Thyroid gland (tissue), 4 donors: ENCODE measurements around the gene NOL12. TPM values are rescaled to one million over a fixed set of nuclear protein-coding genes. Genes with fewer than 3 reads are reported as not detected.

Source experiments
- DNase-seq, 2 donors: peaks; one replicate each; pipeline ENCODE4 v3.0.0-alpha.2; 2019
- H3K27ac ChIP-seq, 3 donors: fragments of 200-600 bp; sonication (generic); 1 replicate in 2 of 3; 2 replicates in 1 of 3; pipeline ENCODE4 v1.5.1; 2016 to 2019; ENCODE audit warnings: mild to moderate bottlenecking in 1 of 3, moderate library complexity in 1 of 3
- H3K27me3 ChIP-seq: fragments of 200-600 bp; sonication (generic); one replicate; pipeline ENCODE4 v1.5.1; 2019
- H3K36me3 ChIP-seq, 2 donors: fragments of 200-600 bp; sonication (generic); one replicate each; pipeline ENCODE4 v1.5.1; 2016 to 2019
- H3K4me1 ChIP-seq, 2 donors: fragments of 200-600 bp; sonication (generic); one replicate each; pipeline ENCODE4 v1.5.1; 2017 to 2019
- H3K4me3 ChIP-seq, 3 donors: fragments of 200-600 bp; sonication (generic); replicated peaks in 1 of 3; 1 replicate in 2 of 3; 2 replicates in 1 of 3; pipeline ENCODE4 v1.5.1; 2016; ENCODE audit warnings: mild to moderate bottlenecking in 1 of 3
- H3K9me3 ChIP-seq: fragments of 200-600 bp; sonication (generic); one replicate; pipeline ENCODE4 v1.5.1; 2017
- POLR2A ChIP-seq, 2 donors: fragments of 450-650 bp; IDR thresholded peaks; one replicate each; pipeline ENCODE4 v1.6.1; 2017; ENCODE audit warnings: antibody characterized with exemption in 2 of 2, mild to moderate bottlenecking in 2 of 2, moderate library complexity in 1 of 2
- WGBS, 2 donors: methylation state at CpG; one replicate each; pipeline ENCODE4 v1.1.5; 2017; 5-methylcytosine and 5-hydroxymethylcytosine counted together
- intact Hi-C: fragments of 100-400 bp; cut with DNase I; formaldehyde crosslinking; loops from one replicate; pipeline ENCODE4 v1.15.1; 2023
- total RNA-seq, 4 donors: library from RNA; depleted of rRNA; stranded (reverse); fragments of >200 nt; gene quantifications; one replicate each; pipeline ENCODE4 v1.2.3, GENCODE V29; 2016
- TF ChIP-seq, protein P1 (sequence below), 6 experiments: fragments of 200-600 bp in 3 of 6; fragments of 450-650 bp in 3 of 6; sonication (generic) in 3 of 6; IDR thresholded peaks; one replicate each; pipeline ENCODE4 v1.5.1; 2016 to 2019; ENCODE audit warnings: antibody characterized with exemption in 6 of 6, mild to moderate bottlenecking in 2 of 6, inconsistent platforms in 1 of 6, moderate library complexity in 1 of 6

Gene NOL12
- total RNA-seq, 4 donors from 2014 or later = 18.7 to 52.6 (median 47.6) TPM

DNA sequence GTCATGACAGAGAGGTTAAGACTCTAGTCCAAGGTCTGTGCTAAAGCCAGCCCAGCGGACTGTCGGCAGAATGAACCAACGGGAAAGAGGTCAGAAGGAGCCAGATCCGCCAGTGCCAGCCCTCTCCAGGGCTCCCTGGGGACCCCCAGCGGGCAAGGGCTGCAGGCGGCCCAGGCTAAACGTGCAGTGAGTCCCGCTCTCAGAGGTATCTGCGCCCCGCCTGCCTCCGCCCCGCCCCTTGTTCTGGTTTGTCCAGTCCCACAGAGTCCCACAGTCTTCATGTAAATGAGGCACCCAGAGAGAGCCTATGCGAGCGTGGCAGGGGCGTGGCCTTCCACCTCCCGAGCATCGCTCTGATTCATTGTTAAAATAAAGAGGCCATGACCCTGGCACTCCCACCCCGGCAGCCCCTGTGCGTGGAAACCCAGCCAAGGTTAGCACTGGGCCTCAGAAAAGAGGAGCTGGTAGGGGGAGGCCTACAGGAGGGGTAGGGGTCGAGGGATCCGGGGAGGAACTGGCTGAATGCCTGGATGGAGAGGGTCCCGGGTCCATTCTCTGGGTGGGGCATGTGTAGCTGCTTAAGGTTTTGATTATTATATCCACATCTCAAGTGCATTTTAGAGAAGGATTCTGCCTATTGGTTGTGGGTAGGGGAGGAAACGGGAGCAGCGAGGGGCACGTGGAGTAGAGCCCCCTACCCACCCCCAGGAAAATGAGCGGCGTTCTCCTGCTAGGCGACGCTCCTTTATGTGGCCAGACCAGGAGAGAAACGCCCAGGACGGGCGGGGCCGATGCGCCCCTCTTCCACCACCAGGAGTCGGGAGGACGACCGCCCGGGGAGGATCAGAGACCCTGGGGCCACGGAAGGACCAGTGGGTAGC, 10.8 kb downstream of the NOL12 start, which contains the start of gene TRIOBP:
Gene TRIOBP, plus strand, starts transcription at position 392 of the 881 bp plus-strand sequence. CDS start 4,318 bp downstream, outside the sequence.
- H3K27ac ChIP-seq = peak within 1 kb of the TSS in 1 of 3 donors; percentile 5
- 15 to 18% methylated on average over 18 to 24 of the region's 39 CpGs for WGBS, 2 donors
- peaks cover 13 to 18% of the 10 kb centered on the region in 2 donors for H3K36me3 ChIP-seq
- TF ChIP-seq, protein P1, sequence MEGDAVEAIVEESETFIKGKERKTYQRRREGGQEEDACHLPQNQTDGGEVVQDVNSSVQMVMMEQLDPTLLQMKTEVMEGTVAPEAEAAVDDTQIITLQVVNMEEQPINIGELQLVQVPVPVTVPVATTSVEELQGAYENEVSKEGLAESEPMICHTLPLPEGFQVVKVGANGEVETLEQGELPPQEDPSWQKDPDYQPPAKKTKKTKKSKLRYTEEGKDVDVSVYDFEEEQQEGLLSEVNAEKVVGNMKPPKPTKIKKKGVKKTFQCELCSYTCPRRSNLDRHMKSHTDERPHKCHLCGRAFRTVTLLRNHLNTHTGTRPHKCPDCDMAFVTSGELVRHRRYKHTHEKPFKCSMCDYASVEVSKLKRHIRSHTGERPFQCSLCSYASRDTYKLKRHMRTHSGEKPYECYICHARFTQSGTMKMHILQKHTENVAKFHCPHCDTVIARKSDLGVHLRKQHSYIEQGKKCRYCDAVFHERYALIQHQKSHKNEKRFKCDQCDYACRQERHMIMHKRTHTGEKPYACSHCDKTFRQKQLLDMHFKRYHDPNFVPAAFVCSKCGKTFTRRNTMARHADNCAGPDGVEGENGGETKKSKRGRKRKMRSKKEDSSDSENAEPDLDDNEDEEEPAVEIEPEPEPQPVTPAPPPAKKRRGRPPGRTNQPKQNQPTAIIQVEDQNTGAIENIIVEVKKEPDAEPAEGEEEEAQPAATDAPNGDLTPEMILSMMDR (IDR thresholded peaks at IDR 0.05) = peak in 5 of 6 experiments; percentile 24 to 64 (median 55)
- peak in 1 of 2 donors; percentile 29 for TF ChIP-seq POLR2A (IDR thresholded peaks at IDR 0.05)
- H3K4me1 ChIP-seq = peaks cover 10% of the 10 kb centered on the region in 2 donors
- no peak within 1 kb of the TSS for H3K4me3 ChIP-seq
- DNase-seq = peak; percentile 98 to 100
- H3K27me3 ChIP-seq = no peaks in the 10 kb centered on the region
- intact Hi-C loops = loop anchor here (5.0 kb wide), 1 partner anchor 40 kb away; no protein-coding TSS in a partner anchor
- no peaks in the 10 kb centered on the region for H3K9me3 ChIP-seq

DNA sequence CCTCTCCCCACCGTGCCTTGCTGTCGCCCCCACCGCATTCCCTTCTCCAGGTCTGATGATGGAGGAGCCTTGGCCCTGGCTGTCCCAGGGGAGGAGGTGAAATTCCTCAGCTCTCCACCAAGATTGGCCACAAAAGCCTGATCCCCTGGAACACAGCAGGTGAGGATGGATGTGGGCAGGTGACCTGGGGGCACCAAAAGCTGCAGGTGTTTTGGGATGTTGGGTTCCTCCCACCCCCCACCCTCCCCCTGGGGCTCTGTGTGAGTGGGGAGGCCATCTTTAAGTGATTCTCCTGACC, 11.3 kb downstream of the NOL12 start:
- WGBS, 2 donors = no CpG with 5 or more reads among the region's 3 CpGs
- peak overlapping the region in 1 of 3 donors; percentile 5 for H3K27ac ChIP-seq
- intact Hi-C loops = loop anchor here (5.0 kb wide), 1 partner anchor 40 kb away; no protein-coding TSS in a partner anchor
- H3K27me3 ChIP-seq = no peaks in the 10 kb centered on the region
- TF ChIP-seq POLR2A (IDR thresholded peaks at IDR 0.05) = no peak
- TF ChIP-seq, protein P1 (IDR thresholded peaks at IDR 0.05) = no peak
- no peaks in the 10 kb centered on the region for H3K9me3 ChIP-seq
- peaks cover 10% of the 10 kb centered on the region in 2 donors for H3K4me1 ChIP-seq
- H3K36me3 ChIP-seq = peaks cover 9 to 13% of the 10 kb centered on the region in 2 donors
- DNase-seq = no peak
- no peak overlapping the region for H3K4me3 ChIP-seq

DNA sequence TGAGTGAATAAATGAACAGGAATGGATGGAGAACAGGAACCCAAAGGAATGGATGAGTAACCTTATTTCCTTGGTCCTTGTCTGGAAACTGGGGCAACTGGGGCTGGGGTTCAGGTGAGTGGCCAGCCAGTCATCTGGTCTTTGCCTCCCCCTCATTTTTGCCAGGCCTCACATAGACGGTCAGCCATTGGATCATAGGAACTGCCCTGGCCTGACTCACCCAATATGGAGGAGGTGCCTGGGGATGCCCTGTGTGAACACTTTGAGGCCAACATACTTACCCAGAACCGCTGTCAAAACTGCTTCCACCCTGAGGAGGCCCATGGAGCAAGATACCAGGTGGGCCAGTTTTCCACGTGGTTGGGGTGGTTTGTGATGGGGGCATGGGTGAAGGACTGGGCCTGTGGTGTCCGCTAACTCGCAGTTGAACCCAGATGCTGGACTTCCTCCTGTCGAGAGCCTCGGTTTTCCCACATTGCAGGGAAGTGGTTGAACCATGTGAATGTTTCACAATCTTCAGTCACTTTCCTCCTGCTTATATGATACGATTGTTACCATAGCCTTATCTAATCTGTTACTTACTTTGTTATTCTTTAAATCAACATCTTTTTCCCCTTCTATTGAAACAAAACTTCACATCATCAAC, 15.1 kb downstream of the NOL12 start:
- TF ChIP-seq, protein P1 (IDR thresholded peaks at IDR 0.05) = no peak
- TF ChIP-seq POLR2A (IDR thresholded peaks at IDR 0.05) = no peak
- intact Hi-C loops = no loop called here
- no peak overlapping the region for H3K4me3 ChIP-seq
- H3K27me3 ChIP-seq = no peaks in the 10 kb centered on the region
- no peak overlapping the region for H3K27ac ChIP-seq
- no peaks in the 10 kb centered on the region for H3K36me3 ChIP-seq
- no peak for DNase-seq
- 81 to 84% methylated on average over 8 of the region's 8 CpGs for WGBS, 2 donors
- H3K9me3 ChIP-seq = no peaks in the 10 kb centered on the region
- peaks cover 7 to 10% of the 10 kb centered on the region in 2 donors for H3K4me1 ChIP-seq

DNA sequence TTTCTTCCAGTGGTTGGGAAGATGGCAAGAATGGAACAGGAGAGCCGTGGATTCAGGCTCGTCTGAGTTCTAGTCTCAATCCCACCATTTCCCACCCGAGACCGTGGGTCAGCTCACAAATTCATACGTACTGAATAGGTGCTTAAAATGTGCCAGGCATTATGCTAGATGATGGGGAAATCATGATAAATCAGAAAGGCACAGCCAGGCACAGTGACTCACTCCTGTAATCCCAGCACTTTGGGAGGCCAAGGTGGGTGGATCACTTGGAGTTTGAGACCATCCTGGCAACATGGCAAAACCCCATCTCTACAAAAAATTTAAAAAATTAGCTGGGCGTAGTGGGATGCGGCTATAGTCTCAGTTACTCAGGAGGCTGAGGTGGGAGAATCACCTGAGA, 17.8 kb downstream of the NOL12 start:
- no peaks in the 10 kb centered on the region for H3K36me3 ChIP-seq
- no peak overlapping the region for H3K27ac ChIP-seq
- no peaks in the 10 kb centered on the region for H3K27me3 ChIP-seq
- intact Hi-C loops = no loop called here
- H3K9me3 ChIP-seq = no peaks in the 10 kb centered on the region
- H3K4me3 ChIP-seq = no peak overlapping the region
- no peak for TF ChIP-seq POLR2A (IDR thresholded peaks at IDR 0.05)
- TF ChIP-seq, protein P1 (IDR thresholded peaks at IDR 0.05) = no peak
- 84% methylated on average over 7 of the region's 7 CpGs for WGBS, 2 donors
- peaks cover 0 to 3% of the 10 kb centered on the region in 2 donors for H3K4me1 ChIP-seq
- DNase-seq = no peak
